Gastrocnemius medialis (tissue), 4 donors: Measurements from ENCODE around the gene B3GNT9.

Experiments
- POLR2A ChIP-seq, 2 donors: fragments of 450-650 bp; IDR thresholded peaks; one replicate each; pipeline ENCODE4 v1.6.1; 2017; ENCODE audit warnings: antibody characterized with exemption in 2 of 2, mild to moderate bottlenecking in 2 of 2, moderate library complexity in 2 of 2
- TF ChIP-seq, protein P1 (sequence below), 5 experiments: fragments of 450-650 bp in 3 of 5; fragments of 200-600 bp in 2 of 5; sonication (generic) in 2 of 5; IDR thresholded peaks in 4 of 5; conservative IDR thresholded peaks in 1 of 5; 1 replicate in 4 of 5; 2 replicates in 1 of 5; pipeline ENCODE4 v1.5.1; 2016 to 2019; ENCODE audit warnings: antibody characterized with exemption in 5 of 5, mild to moderate bottlenecking in 3 of 5, moderate library complexity in 3 of 5

DNA sequence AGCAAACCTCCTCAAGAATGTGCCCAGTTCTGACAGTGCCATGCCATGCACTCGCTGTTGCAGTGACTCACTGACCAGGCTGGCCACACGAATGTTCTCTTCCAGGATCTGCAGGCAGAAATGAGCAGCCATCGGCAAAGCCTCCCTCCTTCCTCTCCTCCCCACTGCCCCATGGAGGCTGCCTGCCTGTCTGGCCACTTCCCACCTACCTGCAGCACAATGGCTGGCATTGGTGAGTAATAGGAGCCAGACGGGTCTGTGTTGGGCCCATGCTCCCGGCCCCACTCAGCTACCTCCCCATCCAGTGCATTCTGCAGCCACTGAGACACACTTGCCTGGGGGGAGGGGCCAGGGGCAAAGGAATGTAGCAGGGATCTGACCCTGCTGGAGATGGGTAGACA, 35.8 kb upstream of the B3GNT9 start:
- TF ChIP-seq, protein P1, sequence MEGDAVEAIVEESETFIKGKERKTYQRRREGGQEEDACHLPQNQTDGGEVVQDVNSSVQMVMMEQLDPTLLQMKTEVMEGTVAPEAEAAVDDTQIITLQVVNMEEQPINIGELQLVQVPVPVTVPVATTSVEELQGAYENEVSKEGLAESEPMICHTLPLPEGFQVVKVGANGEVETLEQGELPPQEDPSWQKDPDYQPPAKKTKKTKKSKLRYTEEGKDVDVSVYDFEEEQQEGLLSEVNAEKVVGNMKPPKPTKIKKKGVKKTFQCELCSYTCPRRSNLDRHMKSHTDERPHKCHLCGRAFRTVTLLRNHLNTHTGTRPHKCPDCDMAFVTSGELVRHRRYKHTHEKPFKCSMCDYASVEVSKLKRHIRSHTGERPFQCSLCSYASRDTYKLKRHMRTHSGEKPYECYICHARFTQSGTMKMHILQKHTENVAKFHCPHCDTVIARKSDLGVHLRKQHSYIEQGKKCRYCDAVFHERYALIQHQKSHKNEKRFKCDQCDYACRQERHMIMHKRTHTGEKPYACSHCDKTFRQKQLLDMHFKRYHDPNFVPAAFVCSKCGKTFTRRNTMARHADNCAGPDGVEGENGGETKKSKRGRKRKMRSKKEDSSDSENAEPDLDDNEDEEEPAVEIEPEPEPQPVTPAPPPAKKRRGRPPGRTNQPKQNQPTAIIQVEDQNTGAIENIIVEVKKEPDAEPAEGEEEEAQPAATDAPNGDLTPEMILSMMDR (IDR thresholded peaks at IDR 0.05 in 4 of 5, conservative IDR thresholded peaks at IDR 0.05 in 1 of 5), result no peak
- no peak for TF ChIP-seq POLR2A (IDR thresholded peaks at IDR 0.05)
